NCI-H2171 treated with DMSO at 0.1 percent for 48 hours (cell line): ENCODE results near the gene CREB5.
A peak's percentile ranks its signal among the peaks of the same experiment; 100 is the strongest.

ENCODE experiments used
- DNase-seq: peaks from one replicate; lab custom pipeline; 2025; lab: John Stamatoyannopoulos, UW

The CREB5 gene

DNA sequence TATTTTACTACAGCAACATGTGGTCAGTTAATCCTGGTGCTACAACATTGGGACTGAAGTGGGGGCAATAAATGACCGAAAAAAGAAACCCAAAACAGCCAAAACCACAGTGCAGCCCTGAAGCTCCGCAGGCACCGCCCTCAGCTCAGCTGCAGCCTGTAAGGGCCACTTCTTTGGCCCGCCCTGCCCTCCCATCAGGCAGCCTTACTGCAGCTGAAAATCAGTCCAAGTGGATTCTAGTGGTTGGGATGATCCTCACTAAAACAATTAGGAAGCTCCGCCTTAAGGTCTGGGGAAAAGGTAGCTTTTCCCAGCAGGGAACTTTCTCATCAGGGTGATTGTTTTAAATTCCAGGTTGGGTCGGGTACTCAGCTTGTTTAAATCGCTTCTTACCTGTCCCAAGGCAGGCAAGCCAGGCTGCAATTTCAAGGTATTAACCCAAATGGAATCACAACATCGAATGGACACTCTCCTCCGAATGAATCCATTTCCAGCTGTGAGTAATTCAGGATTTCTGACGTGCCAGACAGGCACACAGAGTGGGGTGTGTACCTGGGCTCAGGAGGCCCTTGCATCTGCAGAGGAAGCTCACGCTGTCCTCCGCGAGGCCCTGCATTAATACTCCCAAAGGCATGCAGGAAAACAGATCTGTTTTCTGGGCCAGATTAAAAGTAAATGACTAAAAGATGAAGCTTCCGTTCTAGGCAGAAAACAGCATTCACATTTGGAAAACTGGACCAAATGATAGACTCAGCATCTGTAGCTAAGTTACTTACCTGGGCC, 104.3 kb downstream of the CREB5 start:
- no peak for DNase-seq

DNA sequence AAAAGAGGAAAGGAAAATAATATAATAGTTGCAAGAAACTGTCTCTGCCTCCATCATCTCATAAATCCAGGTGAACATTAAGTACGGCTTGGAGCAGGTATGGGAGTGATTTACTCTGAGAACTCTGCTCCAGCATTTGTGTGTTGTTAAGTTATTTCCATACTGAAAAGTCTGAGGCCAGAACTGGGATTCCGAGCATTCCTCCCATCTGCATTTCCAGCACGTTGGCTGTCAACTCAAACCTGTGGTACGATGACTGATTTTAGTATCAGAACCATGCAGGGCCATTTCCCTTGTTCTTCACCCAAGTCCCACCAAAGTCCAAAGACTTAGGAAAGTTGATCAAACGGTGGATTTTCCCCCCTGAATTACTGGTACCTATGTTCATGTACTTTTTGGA, 104.9 kb downstream of the CREB5 start:
- no peak for DNase-seq

DNA sequence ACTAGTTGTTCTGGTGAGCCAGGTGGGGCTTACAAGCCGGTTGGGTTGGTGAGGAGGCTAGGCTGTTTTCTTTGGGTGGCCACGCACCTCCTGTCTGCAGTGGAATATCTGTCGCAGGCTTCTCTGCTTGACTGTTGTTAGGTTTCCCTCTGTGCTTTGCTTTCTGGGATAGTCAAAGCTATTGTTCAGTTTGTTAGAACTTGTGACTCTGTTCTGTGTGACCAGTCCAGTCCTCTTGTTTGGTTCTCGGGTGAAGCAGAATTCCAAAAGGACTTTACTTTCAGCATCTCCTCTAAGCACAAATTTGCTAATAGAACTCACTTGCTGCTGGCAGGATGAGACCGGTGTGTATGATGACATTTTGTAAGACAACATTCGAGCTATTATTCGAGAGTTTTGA, 105.3 kb downstream of the CREB5 start:
- DNase-seq, result no peak

DNA sequence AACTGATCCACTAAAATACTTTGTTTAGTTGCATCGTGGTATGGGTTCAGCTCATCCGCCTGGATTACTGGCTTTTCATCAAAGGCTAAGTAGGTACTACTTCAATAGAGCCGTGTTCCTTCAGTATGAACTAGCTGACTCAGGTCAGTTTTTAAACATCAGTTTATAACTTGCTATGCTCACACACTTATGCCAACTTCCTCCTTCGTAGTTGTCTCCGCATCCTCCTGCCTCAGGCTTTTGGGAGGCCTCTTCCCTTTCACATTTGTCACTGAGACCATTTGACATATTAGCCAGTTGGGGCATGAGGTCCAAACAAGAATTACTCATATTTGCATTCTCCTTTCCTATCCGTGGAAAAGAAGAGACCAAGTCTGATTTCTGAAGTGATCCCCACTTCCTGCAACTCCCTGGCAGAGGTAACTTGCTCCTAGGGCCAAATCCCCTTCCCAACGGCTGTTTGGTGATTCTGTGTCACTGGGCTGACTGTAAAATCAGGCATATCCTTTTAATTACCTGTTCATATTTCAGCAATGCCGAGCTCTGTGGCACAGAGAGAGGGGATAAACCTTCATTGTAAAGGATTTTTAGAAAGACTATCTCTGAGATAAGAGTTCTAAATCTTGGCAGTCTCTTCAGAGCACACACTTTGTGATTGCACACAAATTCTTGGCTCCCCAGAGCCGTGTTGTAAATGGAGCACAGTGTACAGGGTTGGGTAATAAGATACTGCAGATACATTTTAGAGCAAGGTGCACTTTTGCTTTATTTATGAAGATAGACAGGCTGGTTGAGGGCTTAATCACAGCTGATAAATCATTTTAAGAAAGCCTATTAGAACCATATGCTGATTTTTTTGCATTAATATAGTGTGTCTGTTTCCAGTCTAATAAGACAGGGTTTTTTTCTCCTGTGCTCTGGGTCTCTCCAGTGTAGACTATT, 108.0 kb downstream of the CREB5 start:
- DNase-seq, result peak; percentile 11

DNA sequence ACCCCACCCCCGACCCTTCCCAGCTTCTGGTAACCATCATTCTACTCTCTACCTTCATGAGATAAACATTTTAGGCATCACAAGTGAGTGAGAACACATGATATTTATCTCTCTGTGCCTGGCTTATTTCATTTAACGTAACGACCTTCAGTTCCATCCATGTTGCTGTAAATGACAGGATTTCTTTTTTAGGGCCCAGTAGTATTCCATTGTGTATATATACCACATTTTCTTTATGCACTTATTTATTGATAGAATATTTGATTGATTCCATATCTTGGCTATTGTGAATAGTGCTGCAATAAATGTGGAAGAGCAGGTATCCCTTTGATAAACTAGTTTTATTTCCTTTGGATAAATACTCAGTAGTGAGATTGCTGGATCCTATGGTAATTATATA, 112.7 kb downstream of the CREB5 start:
- no peak for DNase-seq

DNA sequence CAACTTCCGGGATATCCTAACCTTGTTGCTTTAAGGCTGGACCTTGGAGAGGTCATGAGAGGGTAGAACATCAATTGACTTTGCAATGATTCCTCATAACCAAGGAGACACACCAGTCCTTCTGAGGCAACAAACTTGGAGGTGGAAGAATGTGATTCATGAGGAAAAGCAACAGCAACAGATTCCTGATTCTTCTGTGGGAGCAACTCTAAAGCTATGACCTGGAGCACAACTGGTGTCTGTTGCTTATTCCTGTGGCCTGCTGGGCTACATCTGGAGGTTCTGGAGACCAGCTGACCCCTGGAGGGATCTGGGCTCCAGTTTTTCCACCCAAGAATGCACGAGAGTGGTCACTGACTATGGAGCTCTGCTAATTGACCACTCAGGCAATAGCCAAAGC, 116.6 kb downstream of the CREB5 start:
- DNase-seq, result no peak

DNA sequence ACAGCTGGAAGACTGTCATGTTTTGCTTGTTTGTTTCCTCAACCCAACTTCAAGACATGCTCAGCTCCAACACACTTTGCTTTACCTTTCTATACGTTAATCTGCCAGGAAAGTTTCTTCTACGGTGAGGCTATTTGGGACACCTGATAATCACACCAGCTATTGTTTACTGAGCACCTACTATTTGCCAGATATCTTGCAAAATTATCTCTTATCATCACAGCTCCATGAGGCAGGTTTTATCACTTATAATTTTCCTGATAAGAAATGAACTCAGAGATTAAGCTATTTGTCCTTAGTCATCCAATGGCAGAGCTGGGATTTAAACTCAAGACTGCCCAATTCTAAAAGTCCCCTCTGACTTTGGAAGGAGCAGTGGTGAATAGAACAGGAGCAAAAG, 117.4 kb downstream of the CREB5 start:
- no peak for DNase-seq

DNA sequence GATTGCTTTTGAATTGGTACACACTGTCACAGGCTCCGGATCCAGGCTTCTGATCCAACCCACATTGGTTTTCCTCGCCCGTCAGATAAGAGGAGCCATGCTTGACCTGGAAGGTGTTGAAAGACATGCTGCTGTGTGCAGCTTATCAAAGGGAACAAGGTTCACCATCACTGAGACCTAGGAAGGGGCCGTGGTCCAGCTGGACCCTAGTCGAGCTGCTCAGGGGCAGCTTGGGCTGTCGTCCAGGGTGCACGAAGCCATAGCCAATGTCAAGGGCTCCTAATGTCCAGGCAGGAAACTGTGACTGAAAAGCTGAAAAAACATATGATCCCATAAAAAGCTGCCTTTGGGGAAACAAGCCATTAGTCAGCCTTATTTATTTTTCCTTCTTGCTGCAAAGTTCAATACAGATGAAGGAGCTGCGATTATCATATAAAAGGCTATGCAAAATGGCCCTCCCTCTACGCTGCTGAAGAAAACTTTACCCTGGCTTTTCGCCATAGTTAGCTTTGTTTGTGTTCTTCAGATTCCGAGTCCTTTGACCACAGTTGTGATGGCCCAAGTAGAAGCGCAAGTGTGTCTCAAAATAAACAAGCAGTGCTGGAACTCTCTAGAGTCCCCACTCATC, 118.0 kb downstream of the CREB5 start:
- DNase-seq, result no peak

DNA sequence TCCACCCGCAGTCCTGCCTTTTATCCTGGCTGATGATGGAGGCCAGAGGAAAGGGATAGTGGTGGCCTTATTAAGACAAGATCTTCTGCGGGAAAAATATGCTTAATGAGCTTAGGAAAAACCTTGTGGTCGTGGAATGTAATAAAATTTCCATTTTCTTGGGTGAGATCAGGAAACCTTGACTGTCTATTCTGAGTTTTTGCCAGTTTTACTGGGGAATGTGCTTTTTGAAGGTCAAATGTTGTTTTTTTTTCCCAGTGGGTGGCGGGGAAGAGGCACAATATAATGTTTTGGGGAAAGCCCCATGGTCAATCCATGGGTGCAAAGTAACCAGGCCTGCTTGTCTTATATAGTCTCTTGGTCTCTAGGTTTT, 118.5 kb downstream of the CREB5 start:
- no peak for DNase-seq

DNA sequence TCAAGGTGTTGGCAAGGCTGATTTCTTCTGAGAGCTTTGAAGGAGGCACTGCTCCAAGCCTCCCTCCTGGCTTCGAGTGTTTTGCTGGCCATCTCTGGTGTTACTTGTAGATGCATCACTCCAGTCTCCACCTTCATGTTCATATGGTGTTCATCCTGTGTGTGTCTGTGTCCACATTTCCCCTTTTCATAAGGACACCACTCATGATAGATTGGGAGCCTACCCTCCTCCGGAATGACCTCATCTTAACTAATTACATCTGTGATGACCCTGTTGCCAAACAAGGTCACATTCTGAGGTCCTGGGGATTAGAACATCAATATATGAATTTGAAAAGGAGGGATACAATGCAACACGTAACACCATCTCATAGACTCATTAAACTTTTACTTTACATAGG, 119.0 kb downstream of the CREB5 start:
- no peak for DNase-seq

DNA sequence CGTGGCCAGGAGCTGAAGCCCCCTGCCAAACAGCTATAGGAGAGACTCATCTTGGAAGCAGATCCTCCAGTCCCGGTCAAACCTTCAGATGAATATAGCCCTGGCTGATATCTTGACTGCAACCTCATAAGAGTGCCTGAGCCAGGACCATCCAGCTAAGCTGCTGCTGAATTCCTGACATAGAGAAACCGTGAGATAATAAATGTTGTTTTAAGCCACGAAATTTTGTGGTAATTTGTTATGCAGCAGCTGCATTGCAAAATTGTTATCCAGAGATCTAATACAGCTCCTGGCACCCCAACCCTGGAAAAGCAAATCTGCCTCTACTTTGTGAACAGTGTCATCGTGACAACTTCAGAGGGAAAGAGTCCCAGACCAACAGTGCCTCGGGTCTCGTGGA, 119.9 kb downstream of the CREB5 start:
- no peak for DNase-seq

DNA sequence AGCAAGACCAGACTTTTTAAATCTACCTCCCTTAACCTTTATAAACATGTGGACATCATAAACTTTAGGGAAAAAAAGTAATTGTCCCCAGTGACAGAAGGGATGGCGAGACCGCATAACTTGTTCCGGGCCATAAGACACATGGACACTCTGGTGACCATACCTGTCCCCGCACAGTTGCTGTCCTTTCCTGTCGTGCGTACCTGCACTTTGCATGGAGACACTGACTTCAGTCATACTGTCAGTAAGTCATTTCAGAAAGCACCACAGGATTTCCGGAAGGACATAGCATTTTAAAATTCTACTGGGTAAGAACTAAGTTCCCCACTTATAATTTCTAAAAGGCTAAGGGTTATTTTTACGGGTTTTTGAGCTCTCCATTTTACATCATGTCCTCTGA, 120.9 kb downstream of the CREB5 start:
- DNase-seq, result no peak

DNA sequence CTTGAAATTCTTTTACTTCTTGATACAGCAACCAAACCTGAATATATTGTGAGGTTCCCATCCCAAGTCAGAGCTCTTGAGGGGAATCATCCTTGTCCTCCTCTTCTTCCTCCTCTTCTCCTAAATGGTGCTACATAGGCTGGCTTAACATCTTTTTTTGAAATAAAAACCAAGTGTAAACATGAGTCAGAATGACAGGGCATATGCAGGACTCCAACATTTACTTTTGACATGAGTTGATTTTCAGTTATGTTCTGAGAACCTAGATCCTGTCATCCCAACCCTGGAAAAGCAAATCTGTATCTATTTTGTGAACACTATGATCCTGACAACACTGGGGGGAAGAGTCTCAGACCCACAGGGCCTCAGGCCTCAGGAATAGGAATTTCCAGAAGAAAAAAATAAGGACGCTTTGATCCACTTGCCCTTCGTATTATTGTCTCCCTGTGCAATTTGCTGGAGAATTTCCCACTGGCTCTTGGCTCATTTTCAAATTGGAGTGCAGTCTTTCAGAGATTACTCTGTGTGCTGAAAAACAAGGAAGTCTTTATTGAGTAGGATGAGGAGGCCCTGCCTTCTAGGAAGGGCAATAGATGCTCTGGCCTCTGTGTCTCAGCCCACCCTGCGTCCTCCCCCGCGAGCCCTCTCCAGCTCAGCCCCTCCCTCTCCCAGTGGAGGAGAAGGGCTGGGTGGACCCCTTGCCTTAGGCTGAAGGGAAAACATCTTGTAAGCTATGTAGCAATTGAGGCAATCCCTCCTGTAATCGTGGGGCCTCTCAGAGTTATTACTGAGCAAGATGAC, 121.6 kb downstream of the CREB5 start:
- no peak for DNase-seq

DNA sequence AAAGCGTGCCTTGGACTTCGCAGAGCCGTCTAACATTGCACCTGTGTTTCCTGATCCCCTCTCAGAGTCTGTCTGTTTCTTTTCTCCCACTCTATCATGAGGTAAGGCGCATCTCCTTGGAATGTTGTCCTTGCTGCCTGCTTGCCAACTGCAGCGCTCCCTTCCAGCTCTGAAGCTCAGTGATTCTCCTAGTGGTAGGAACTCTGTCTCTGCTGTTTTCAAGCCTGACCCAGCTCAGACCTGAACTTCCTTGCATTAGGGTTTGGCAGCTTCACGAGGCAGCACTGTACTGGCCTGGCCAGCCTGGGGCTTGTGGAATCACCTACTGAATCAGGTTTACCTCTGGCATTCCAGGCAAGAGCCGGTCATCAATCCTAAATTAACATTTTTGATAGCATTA, 123.9 kb downstream of the CREB5 start:
- DNase-seq, result no peak

DNA sequence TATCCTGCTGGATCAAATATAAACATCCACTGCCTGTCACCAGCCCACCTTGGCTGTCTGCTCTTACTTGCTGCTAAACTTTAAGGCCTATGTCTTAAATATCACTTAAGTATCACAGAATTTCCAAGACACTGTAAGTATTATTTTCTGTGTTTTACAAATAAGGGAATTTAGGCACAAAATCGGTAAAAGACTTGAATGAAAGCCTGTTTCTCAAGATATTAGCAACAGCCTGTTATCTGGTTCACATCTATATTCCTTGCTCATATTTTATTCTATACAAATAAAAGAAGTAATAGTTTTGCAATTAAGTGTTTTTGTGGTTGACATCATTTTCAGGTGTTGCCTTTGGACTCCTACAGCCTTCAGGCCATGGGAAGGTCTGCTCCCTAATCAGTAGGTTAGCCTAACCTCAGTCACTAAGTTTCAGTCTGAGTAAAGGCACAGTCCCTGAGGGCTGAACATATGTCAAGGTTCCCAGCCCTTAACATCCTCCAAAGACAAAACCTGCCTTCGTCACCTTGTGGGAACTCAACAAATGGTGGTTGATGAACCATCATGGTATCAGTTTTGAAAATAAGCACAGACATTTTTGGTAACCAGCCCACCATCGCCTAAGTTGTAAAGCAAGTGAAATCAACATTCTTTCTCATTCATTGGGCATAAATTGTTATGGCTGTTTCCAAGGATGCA, 127.1 kb downstream of the CREB5 start:
- DNase-seq, result peak; percentile 31

DNA sequence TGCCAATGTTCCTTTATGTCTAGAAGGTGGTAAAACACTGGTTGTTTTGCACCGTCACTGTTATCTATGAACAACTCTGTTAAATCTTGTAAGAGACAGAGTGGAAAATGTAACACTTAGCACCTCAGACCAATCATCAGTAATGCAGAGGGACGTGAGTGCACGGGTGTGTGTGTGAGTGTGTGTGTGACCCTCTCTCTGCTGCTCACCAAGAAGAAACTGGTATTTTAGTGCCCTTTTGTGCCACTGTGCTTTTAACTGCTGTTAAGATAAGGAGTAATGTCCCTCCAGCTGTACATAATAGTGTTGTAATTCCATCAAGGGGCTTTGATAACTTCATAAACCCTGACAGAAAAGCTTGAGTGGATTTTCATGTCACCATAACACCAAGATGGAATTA, 130.1 kb downstream of the CREB5 start:
- peak; percentile 12 for DNase-seq

DNA sequence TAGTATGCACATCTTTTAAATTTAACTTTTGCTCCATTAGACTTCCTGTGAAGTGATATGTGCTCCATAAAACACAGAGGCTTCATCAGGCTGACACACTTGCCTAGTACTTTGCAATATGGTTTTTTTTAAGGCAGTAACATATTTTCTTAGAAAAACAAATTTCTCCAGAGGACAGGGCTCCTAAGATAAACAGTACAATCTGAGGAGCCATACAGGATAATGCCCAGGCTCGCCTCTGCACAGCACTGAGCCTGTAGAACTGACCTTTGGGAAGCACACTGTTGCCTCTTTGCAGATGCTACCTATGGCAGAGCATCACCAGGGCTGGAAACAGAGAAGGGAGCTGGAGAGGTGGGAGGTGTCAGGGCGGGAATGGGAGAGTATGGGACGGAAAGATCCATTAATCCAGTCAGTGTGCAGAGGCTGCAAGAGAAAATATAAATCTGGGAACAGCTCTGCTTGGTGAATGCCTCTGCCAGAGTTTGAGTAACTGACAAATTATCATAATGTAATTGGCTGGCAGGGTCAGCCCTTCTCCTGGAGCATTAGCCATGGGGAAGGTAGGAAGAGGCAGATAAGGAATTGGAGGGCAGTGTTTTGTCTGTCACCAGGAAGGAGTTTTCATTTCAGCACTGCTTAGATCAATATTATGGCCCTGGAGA, 132.3 kb downstream of the CREB5 start:
- no peak for DNase-seq

DNA sequence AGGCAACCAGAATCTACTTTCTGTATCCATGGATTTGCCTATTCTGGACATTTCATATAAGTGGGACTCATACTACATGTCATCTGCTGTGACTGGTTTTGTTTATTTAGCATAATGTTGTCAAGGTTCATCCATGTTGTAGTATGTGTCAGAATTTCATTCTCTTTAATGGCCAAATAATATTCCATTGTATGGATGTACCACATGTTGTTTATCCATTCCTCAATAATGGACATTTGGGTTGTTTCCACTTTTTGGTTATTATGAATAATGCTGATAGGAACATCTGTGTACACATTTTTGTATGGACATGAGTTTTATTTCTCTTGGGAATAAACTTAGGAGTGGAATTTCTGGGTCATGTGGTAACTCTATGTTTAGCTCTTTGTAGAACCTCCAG, 133.7 kb downstream of the CREB5 start:
- no peak for DNase-seq

DNA sequence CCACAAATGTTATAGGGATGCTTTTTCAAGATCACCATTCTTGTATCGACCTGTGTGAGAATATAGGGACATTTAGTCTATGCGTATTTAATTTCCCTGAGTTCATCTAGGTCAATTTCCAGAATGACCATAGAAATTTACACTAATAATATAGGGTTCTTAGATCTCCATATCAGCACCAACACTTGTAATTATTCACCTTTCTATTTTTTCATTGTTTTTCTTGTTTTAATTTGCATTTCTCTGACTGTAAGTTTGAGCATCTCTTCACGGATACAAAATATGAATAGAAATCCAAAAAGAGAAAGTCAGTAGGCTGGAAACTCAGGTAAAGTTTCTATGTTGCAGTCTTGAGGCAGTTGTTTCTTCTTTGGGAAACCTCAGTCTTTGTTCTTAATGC, 134.8 kb downstream of the CREB5 start:
- no peak for DNase-seq

DNA sequence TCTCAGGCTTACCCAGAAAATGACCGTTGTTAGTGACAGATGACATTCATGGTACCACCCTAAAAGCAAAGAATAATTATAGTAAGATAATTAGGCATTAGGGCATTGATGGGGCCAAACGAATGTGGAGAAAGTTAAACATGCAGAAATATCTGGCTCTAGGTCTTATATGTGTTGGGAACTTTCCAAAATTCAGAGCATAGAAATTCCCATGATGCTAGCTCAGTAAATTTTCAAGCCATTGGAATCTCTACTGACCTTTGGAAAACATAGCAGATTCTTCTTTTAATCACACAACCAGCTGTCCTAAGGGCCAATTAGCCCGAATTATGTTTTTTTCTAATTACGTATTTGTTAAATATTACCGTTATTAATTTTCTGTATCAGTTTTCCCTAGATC, 136.1 kb downstream of the CREB5 start:
- no peak for DNase-seq

DNA sequence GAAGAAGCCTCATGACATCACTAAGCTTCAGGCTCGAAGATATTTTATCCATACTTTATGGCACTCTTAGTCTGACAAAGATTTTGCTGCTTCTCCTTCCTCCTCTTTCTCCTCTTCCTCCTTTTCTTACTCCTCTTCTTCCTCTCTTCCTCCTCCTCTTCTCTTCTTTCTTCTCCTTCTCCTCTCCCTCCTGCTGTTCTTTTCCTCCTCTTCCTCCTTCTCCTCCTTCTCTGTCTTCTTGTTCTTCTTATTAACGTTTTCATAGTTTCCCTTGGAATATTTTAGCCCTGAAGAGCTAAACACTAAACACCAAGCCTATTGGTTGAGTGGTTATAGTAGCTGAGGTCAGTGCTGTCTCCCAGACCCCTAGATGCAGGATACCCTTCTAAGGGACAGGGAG, 137.7 kb downstream of the CREB5 start:
- DNase-seq, result no peak
